ENCODE results near the gene CD44. TPM values are rescaled to one million over a fixed set of nuclear protein-coding genes. Genes with fewer than 3 reads are reported as not detected.

Gene CD44
- total and polyA plus RNA-seq, 10 of the 15 experiments (the other 5 are each of a cell fraction or from before 2014, with no cell fraction given): 57.1 to 293 (median 120) TPM

- ChIA-PET POLR2A (interaction anchor here (0.6 kb wide), 1 partner anchor 11 kb away, joined by 3 read pairs; no protein-coding TSS in a partner anchor), CTCF (interaction anchor here (0.8 to 1.0 kb wide), 2 partner anchors 11 to 59 kb away, joined by 3 to 4 read pairs; no protein-coding TSS in a partner anchor), RAD21 (ENCODE audit: unreplicated experiment) (no interaction called here), SMC1A (ENCODE audit: uncharacterized antibody, unreplicated experiment) (interaction anchor here (1.1 to 3.3 kb wide), 4 partner anchors 8 to 19 kb away, joined by 3 to 14 read pairs (median 4); no protein-coding TSS in a partner anchor)
- Histone ChIP-seq H2AFZ (ENCODE audit: control insufficient read depth, low read depth, low read length) (no peak overlapping the region), H3K27me3 (replicated peaks in 1 of 2; ENCODE audit: control insufficient read depth in 2 of 2, insufficient read depth in 2 of 2, low read length in 1 of 2) (no peaks in the 10 kb centered on the region), H3K9ac (ENCODE audit: control insufficient read depth, insufficient read depth, low read length) (no peak overlapping the region), H3K9me3 (replicated peaks; ENCODE audit: control insufficient read depth, insufficient read depth, low read length) (no peaks in the 10 kb centered on the region), H3K4me3 (no peak overlapping the region), H3K4me1 (ENCODE audit: control insufficient read depth, insufficient read depth, low read length) (no peaks in the 10 kb centered on the region), H3K79me2 (ENCODE audit: control insufficient read depth, insufficient read depth, low read length) (no peaks in the 10 kb centered on the region), H3K27ac (ENCODE audit: control insufficient read depth, insufficient read depth) (no peak overlapping the region), H4K20me1 (ENCODE audit: control insufficient read depth, insufficient read depth) (no peaks in the 10 kb centered on the region), H3K4me2 (ENCODE audit: control insufficient read depth, insufficient read depth) (no peak overlapping the region), H3K36me3 (ENCODE audit: control insufficient read depth in 2 of 2, insufficient read depth in 2 of 2, low read length in 1 of 2) (peaks cover 2 to 3% of the 10 kb centered on the region in 2 experiments; a peak in 3 of 4 replicates)
- intact Hi-C loops (cut with micrococcal nuclease; ENCODE audit: unreplicated experiment): no loop called here
- WGBS (ENCODE audit: insufficient coverage, insufficient replicate concordance, low lambda C conversion rate, missing lambda C conversion rate): 94% methylated on average over 6 of the region's 6 CpGs
- FAIRE-seq (no peak), DNase-seq (ENCODE audit: low read depth, low spot score) (no peak), ATAC-seq (no peak)
- BruUV-seq (replicated peaks): no TSS peak
- TF ChIP-seq ZSCAN29 (IDR thresholded peaks at IDR 0.05) (no peak), CBFB (IDR thresholded peaks at IDR 0.05; ENCODE audit: low read depth) (no peak), ETV6 (conservative IDR thresholded peaks at IDR 0.05 in 1 of 2, IDR thresholded peaks at IDR 0.05 in 1 of 2; ENCODE audit: borderline replicate concordance in 1 of 2, low read depth in 1 of 2) (no peak), ZBTB11 (CRISPR knock-in tag; IDR thresholded peaks at IDR 0.05) (no peak), RELB (IDR thresholded peaks at IDR 0.05; ENCODE audit: low read depth) (no peak), SMAD1 (IDR thresholded peaks at IDR 0.05; ENCODE audit: low read depth, partially characterized antibody) (no peak), MEF2B (IDR thresholded peaks at IDR 0.05; ENCODE audit: partially characterized antibody, poor library complexity, severe bottlenecking) (no peak), EZH2 (IDR thresholded peaks at IDR 0.05; ENCODE audit: borderline replicate concordance, control insufficient read depth, low read depth, low read length) (no peak), NR2C1 (IDR thresholded peaks at IDR 0.05) (no peak), IRF4 (IDR thresholded peaks at IDR 0.05; ENCODE audit: low read depth, low read length) (no peak), ZNF207 (IDR thresholded peaks at IDR 0.05; ENCODE audit: borderline replicate concordance) (no peak), ZZZ3 (IDR thresholded peaks at IDR 0.05; ENCODE audit: control insufficient read depth, insufficient read length, low read depth) (no peak), ZNF24 (IDR thresholded peaks at IDR 0.05) (no peak)
- in situ Hi-C loops (cut with MboI): no loop called here
These were observed 54.8 kb downstream of the CD44 start for GRCh38 chr11:35193767-35194166.

Data from GM12878 (cell line).